ENCODE data around the gene SFMBT1. TPM values are rescaled to one million over a fixed set of nuclear protein-coding genes. Genes with fewer than 3 reads are reported as not detected.
"Not testable (repeated sequence)": the region's sequence is repeated elsewhere in the genome, so short reads cannot be mapped to it uniquely, and the experiment has no call there.

The SFMBT1 gene
- total and polyA plus RNA-seq, 2 experiments from 2014 or later = 5.3 to 24.0 TPM

DNA sequence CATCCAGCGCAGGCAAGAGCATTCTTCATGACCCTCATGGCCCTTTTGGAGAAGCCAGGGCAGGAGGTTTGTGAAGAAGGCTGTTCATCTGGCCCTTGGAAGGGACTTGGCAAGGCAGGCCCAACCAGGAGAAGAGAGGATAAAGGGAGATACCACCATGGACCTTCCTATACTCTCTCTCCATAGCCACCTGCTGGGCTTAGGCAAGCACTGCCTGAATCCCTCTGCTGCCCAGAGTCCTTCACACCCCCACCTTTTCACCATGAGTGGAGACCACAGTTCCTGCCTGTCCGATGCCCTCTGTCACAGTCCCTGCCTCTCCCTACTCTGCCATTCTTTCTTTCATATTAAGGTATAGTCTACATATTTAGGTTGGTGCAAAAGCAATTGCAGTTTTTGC lies 10.6 kb upstream of the SFMBT1 start:
- Histone ChIP-seq H3K9me2 (ENCODE audit: insufficient read depth) (no peaks in the 10 kb centered on the region), H2AFZ (no peak overlapping the region), H3F3A (replicated peaks; ENCODE audit: low read depth) (no peaks in the 10 kb centered on the region), H3K27ac (ENCODE audit: low read depth) (no peak overlapping the region), H4K20me1 (replicated peaks; ENCODE audit: insufficient read depth) (no peaks in the 10 kb centered on the region), H3K4me2 (no peak overlapping the region), H3K4me3 (no peak overlapping the region), H3K36me3 (ENCODE audit: insufficient read depth) (no peaks in the 10 kb centered on the region), H3K4me1 (ENCODE audit: insufficient read depth) (no peaks in the 10 kb centered on the region), H3K79me2 (replicated peaks; ENCODE audit: insufficient read depth) (no peaks in the 10 kb centered on the region), H3K27me3 (ENCODE audit: insufficient read depth) (no peaks in the 10 kb centered on the region)
- Mint-ChIP-seq H3K27ac (no peak overlapping the region), H3K4me1 (no peaks in the 10 kb centered on the region), H3K9me3 (no peaks in the 10 kb centered on the region), H3K36me3 (ENCODE audit: low read depth) (no peaks in the 10 kb centered on the region), H3K27me3 (ENCODE audit: insufficient read depth, low read depth, poor library complexity) (peaks cover 2% of the 10 kb centered on the region), H3K4me3 (no peak overlapping the region)
- TF ChIP-seq, protein P1, sequence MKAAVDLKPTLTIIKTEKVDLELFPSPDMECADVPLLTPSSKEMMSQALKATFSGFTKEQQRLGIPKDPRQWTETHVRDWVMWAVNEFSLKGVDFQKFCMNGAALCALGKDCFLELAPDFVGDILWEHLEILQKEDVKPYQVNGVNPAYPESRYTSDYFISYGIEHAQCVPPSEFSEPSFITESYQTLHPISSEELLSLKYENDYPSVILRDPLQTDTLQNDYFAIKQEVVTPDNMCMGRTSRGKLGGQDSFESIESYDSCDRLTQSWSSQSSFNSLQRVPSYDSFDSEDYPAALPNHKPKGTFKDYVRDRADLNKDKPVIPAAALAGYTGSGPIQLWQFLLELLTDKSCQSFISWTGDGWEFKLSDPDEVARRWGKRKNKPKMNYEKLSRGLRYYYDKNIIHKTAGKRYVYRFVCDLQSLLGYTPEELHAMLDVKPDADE (IDR thresholded peaks at IDR 0.05) = no peak
- TF ChIP-seq EZH2 (IDR thresholded peaks at IDR 0.05; ENCODE audit: low read depth, unreplicated experiment) = no peak
- TF ChIP-seq JUNB (IDR thresholded peaks at IDR 0.05; ENCODE audit: unreplicated experiment) = no peak
- no peak for TF ChIP-seq STAT1 (IDR thresholded peaks at IDR 0.05; ENCODE audit: unreplicated experiment)
- TF ChIP-seq ZNF331 (CRISPR knock-in tag; IDR thresholded peaks at IDR 0.05; ENCODE audit: low read depth) = no peak
- TF ChIP-seq, protein P2, sequence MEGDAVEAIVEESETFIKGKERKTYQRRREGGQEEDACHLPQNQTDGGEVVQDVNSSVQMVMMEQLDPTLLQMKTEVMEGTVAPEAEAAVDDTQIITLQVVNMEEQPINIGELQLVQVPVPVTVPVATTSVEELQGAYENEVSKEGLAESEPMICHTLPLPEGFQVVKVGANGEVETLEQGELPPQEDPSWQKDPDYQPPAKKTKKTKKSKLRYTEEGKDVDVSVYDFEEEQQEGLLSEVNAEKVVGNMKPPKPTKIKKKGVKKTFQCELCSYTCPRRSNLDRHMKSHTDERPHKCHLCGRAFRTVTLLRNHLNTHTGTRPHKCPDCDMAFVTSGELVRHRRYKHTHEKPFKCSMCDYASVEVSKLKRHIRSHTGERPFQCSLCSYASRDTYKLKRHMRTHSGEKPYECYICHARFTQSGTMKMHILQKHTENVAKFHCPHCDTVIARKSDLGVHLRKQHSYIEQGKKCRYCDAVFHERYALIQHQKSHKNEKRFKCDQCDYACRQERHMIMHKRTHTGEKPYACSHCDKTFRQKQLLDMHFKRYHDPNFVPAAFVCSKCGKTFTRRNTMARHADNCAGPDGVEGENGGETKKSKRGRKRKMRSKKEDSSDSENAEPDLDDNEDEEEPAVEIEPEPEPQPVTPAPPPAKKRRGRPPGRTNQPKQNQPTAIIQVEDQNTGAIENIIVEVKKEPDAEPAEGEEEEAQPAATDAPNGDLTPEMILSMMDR (conservative IDR thresholded peaks at IDR 0.05; ENCODE audit: low read depth in 2 of 2) = peak; percentile 35 to 37
- no peak for TF ChIP-seq ZNF114 (CRISPR knock-in tag; IDR thresholded peaks at IDR 0.05)
- TF ChIP-seq, protein P3, sequence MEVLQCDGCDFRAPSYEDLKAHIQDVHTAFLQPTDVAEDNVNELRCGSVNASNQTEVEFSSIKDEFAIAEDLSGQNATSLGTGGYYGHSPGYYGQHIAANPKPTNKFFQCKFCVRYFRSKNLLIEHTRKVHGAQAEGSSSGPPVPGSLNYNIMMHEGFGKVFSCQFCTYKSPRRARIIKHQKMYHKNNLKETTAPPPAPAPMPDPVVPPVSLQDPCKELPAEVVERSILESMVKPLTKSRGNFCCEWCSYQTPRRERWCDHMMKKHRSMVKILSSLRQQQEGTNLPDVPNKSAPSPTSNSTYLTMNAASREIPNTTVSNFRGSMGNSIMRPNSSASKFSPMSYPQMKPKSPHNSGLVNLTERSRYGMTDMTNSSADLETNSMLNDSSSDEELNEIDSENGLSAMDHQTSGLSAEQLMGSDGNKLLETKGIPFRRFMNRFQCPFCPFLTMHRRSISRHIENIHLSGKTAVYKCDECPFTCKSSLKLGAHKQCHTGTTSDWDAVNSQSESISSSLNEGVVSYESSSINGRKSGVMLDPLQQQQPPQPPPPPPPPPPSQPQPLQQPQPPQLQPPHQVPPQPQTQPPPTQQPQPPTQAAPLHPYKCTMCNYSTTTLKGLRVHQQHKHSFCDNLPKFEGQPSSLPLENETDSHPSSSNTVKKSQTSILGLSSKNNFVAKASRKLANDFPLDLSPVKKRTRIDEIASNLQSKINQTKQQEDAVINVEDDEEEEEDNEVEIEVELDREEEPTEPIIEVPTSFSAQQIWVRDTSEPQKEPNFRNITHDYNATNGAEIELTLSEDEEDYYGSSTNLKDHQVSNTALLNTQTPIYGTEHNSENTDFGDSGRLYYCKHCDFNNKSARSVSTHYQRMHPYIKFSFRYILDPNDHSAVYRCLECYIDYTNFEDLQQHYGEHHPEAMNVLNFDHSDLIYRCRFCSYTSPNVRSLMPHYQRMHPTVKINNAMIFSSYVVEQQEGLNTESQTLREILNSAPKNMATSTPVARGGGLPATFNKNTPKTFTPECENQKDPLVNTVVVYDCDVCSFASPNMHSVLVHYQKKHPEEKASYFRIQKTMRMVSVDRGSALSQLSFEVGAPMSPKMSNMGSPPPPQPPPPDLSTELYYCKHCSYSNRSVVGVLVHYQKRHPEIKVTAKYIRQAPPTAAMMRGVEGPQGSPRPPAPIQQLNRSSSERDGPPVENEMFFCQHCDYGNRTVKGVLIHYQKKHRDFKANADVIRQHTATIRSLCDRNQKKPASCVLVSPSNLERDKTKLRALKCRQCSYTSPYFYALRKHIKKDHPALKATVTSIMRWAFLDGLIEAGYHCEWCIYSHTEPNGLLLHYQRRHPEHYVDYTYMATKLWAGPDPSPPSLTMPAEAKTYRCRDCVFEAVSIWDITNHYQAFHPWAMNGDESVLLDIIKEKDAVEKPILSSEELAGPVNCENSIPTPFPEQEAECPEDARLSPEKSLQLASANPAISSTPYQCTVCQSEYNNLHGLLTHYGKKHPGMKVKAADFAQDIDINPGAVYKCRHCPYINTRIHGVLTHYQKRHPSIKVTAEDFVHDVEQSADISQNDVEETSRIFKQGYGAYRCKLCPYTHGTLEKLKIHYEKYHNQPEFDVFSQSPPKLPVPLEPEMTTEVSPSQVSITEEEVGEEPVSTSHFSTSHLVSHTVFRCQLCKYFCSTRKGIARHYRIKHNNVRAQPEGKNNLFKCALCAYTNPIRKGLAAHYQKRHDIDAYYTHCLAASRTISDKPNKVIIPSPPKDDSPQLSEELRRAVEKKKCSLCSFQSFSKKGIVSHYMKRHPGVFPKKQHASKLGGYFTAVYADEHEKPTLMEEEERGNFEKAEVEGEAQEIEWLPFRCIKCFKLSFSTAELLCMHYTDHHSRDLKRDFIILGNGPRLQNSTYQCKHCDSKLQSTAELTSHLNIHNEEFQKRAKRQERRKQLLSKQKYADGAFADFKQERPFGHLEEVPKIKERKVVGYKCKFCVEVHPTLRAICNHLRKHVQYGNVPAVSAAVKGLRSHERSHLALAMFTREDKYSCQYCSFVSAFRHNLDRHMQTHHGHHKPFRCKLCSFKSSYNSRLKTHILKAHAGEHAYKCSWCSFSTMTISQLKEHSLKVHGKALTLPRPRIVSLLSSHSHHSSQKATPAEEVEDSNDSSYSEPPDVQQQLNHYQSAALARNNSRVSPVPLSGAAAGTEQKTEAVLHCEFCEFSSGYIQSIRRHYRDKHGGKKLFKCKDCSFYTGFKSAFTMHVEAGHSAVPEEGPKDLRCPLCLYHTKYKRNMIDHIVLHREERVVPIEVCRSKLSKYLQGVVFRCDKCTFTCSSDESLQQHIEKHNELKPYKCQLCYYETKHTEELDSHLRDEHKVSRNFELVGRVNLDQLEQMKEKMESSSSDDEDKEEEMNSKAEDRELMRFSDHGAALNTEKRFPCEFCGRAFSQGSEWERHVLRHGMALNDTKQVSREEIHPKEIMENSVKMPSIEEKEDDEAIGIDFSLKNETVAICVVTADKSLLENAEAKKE (CRISPR knock-in tag; IDR thresholded peaks at IDR 0.05) = peak; percentile 35; the same call in 1 of the 2 replicates
- ATAC-seq = peak; percentile 80
- DNase-seq (ENCODE audit: low spot score) = peak; percentile 65

DNA sequence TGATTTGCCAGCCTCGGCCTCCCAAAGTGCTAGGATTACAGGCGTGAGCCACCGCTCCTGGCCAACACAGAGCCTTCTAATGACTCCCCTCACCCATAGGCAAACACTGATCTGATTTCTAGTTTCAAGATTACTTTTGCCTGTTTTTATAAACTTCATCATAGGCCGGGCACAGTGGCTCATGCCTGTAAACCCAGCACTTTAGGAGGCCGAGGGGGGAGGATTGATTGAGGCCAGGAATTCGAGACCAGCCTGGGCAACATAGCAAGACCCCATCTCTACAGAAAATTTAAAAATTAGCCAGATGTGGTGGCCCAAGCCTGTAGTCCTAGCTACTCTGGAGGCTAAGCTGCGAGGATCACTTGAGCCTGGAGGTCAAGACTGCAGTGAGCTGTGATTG lies 8.4 kb upstream of the SFMBT1 start:
- H3K9me3 Mint-ChIP-seq; H3K36me3 Mint-ChIP-seq (ENCODE audit: low read depth); H3F3A ChIP-seq (replicated peaks; ENCODE audit: low read depth); H3K79me2 ChIP-seq (replicated peaks; ENCODE audit: insufficient read depth); H4K20me1 ChIP-seq (replicated peaks; ENCODE audit: insufficient read depth); H3K4me3 ChIP-seq; H3K4me1 Mint-ChIP-seq; H3K27me3 ChIP-seq (ENCODE audit: insufficient read depth); H2AFZ ChIP-seq; H3K4me3 Mint-ChIP-seq; H3K36me3 ChIP-seq (ENCODE audit: insufficient read depth); H3K9me2 ChIP-seq (ENCODE audit: insufficient read depth); H3K4me1 ChIP-seq (ENCODE audit: insufficient read depth); H3K27ac ChIP-seq (ENCODE audit: low read depth); H3K27me3 Mint-ChIP-seq (ENCODE audit: insufficient read depth, low read depth, poor library complexity); DNase-seq (ENCODE audit: low spot score); ATAC-seq; H3K27ac Mint-ChIP-seq; H3K4me2 ChIP-seq: not testable (repeated sequence)

All from GM23338 (cell line).